GM23338 (cell line): Measurements from ENCODE around the gene C9orf57. TPM values are rescaled to one million over a fixed set of nuclear protein-coding genes. Genes with fewer than 3 reads are reported as not detected.

Source experiments
- ATAC-seq: fragments of 200-7000 bp; cut with Tn5 transposase; 3 replicates; pipeline ENCODE4 v1.9.1; 2020
- DNase-seq: peaks from one replicate; pipeline ENCODE4 v3.0.0-alpha.2; 2015; ENCODE audit warnings: low spot score
- H2AFZ ChIP-seq: fragments of 200-600 bp; sonication (generic); 2 replicates; pipeline ENCODE4 v1.8.0; 2016; ENCODE audit warnings: antibody characterized with exemption, mild to moderate bottlenecking, moderate library complexity
- H3F3A ChIP-seq: fragments of 200-600 bp; sonication (generic); replicated peaks from 2 replicates; pipeline ENCODE4 v1.8.0; 2017; ENCODE audit warnings: antibody characterized with exemption, mixed run types, low read depth
- H3K27ac ChIP-seq: fragments of 200-600 bp; sonication (generic); 2 replicates; pipeline ENCODE4 v1.6.1; 2016; ENCODE audit warnings: low read depth
- H3K27me3 ChIP-seq: fragments of 200-600 bp; sonication (generic); 2 replicates; pipeline ENCODE4 v1.8.0; 2016; ENCODE audit warnings: mild to moderate bottlenecking, mixed run types, moderate library complexity; ENCODE audit not compliant: insufficient read depth
- H3K36me3 ChIP-seq: fragments of 200-600 bp; sonication (generic); 2 replicates; pipeline ENCODE4 v1.8.0; 2016; ENCODE audit warnings: mild to moderate bottlenecking; ENCODE audit not compliant: insufficient read depth
- H3K4me1 ChIP-seq: fragments of 200-600 bp; sonication (generic); 2 replicates; pipeline ENCODE4 v1.8.0; 2016; ENCODE audit warnings: mild to moderate bottlenecking, moderate library complexity; ENCODE audit not compliant: insufficient read depth
- H3K4me2 ChIP-seq: fragments of 200-600 bp; sonication (generic); 2 replicates; pipeline ENCODE4 v1.7.1; 2017; ENCODE audit warnings: mixed run types
- H3K4me3 ChIP-seq: fragments of 200-600 bp; sonication (generic); 2 replicates; pipeline ENCODE4 v1.6.1; 2016; ENCODE audit warnings: mixed run types
- H3K79me2 ChIP-seq: fragments of 200-600 bp; sonication (generic); replicated peaks from 2 replicates; pipeline ENCODE4 v1.8.0; 2017; ENCODE audit warnings: mild to moderate bottlenecking; ENCODE audit not compliant: insufficient read depth
- H3K9me2 ChIP-seq: fragments of 200-600 bp; sonication (generic); 2 replicates; pipeline ENCODE4 v1.8.0; 2017; ENCODE audit not compliant: insufficient read depth
- H4K20me1 ChIP-seq: fragments of 200-600 bp; sonication (generic); replicated peaks from 2 replicates; pipeline ENCODE4 v1.8.0; 2017; ENCODE audit warnings: mild to moderate bottlenecking; ENCODE audit not compliant: insufficient read depth
- H3K27ac Mint-ChIP-seq: 2 replicates; pipeline ENCODE4 v1.8.0; 2020; ENCODE audit warnings: inconsistent platforms, mild to moderate bottlenecking, moderate library complexity, mixed read lengths
- H3K27me3 Mint-ChIP-seq: 3 replicates; pipeline ENCODE4 v1.8.0; 2022; ENCODE audit warnings: low read depth, mild to moderate bottlenecking, moderate library complexity, mixed read lengths, inconsistent platforms; ENCODE audit not compliant: insufficient read depth, poor library complexity
- H3K36me3 Mint-ChIP-seq: 3 replicates; pipeline ENCODE4 v1.8.0; 2021; ENCODE audit warnings: low read depth, mild to moderate bottlenecking, inconsistent platforms, moderate library complexity, mixed read lengths
- H3K4me1 Mint-ChIP-seq: 3 replicates; pipeline ENCODE4 v1.8.0; 2020; ENCODE audit warnings: mild to moderate bottlenecking, inconsistent platforms, mixed read lengths
- H3K4me3 Mint-ChIP-seq: 3 replicates; pipeline ENCODE4 v1.8.0; 2021; ENCODE audit warnings: moderate library complexity, mild to moderate bottlenecking, inconsistent platforms, mixed read lengths
- H3K9me3 Mint-ChIP-seq: 3 replicates; pipeline ENCODE4 v1.8.0; 2020; ENCODE audit warnings: moderate library complexity, mild to moderate bottlenecking, inconsistent platforms, mixed read lengths
- CREB1 ChIP-seq: fragments of 250-450 bp; sonication (Bioruptor Pico); IDR thresholded peaks from 2 replicates; pipeline ENCODE4 v1.5.0; 2020; ENCODE audit warnings: low read depth, mild to moderate bottlenecking, moderate library complexity
- ETS1 ChIP-seq: IDR thresholded peaks from 2 replicates; pipeline ENCODE4 v1.6.1; 2016; ENCODE audit warnings: antibody characterized with exemption
- EZH2 ChIP-seq: fragments of 200-600 bp; sonication (generic); IDR thresholded peaks from one replicate; pipeline ENCODE4 v1.8.0; 2017; ENCODE audit warnings: antibody characterized with exemption, mild to moderate bottlenecking, low read depth; ENCODE audit not compliant: unreplicated experiment
- EZH2phosphoT487 ChIP-seq: fragments of 200-600 bp; sonication (generic); IDR thresholded peaks from one replicate; pipeline ENCODE4 v1.8.1; 2018; ENCODE audit warnings: antibody characterized with exemption; ENCODE audit not compliant: unreplicated experiment
- JUNB ChIP-seq: IDR thresholded peaks from one replicate; pipeline ENCODE4 v1.6.1; 2016; ENCODE audit warnings: antibody characterized with exemption; ENCODE audit not compliant: unreplicated experiment
- NANOG ChIP-seq: IDR thresholded peaks from 2 replicates; pipeline ENCODE4 v1.6.1; 2016; ENCODE audit warnings: antibody characterized with exemption, borderline replicate concordance
- REST ChIP-seq: IDR thresholded peaks from one replicate; pipeline ENCODE4 v1.6.1; 2018; ENCODE audit warnings: antibody characterized with exemption; ENCODE audit not compliant: unreplicated experiment
- polyA plus RNA-seq: library from polyadenylated mRNA; unstranded; fragments of >200 nt; fragmentation: Nextera tagmentation; extraction: Ambion mirVana; gene quantifications from 2 replicates; pipeline ENCODE4 v1.2.1, GENCODE V29; 2016
- total RNA-seq: library from RNA; depleted of rRNA; stranded (reverse); fragments of >200 nt; shearing (Covaris generic); gene quantifications from 2 replicates; pipeline ENCODE4 v1.2.3, GENCODE V29; 2014
- TF ChIP-seq, protein P1 (sequence below): fragments of 250-450 bp; sonication (Bioruptor Pico); IDR thresholded peaks from 2 replicates; pipeline ENCODE4 v1.5.0; 2020; ENCODE audit warnings: mild to moderate bottlenecking, moderate library complexity

The C9orf57 gene
- total and polyA plus RNA-seq, 2 experiments from 2014 or later, result not detected

GRCh38 chr9:72042928-72043327 lies 17.5 kb downstream of the C9orf57 start (continued):
- TF ChIP-seq NANOG (no peak), CREB1 (no peak), REST (no peak), JUNB (no peak), EZH2phosphoT487 (no peak), EZH2 (no peak)

DNA sequence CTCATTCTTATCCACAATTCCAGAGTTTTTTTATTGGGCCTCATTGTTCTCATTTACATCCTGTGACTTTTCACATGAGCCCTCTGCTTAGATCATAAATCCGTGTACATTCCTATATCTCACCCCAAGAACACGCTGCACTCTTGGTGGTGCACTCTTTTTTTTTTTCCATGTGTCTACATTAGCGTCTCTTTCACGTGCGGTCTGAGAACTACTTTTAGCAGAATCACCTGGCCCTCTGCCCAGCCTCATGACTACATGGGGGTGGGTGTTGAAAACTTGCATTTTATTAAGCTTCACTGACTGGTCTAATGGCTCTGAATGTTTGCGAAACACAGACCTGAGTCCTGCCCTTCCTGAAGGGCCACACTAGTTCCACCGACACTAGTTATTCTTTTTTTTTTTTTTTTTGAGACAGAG lies 18.6 kb downstream of the C9orf57 start:
- Histone ChIP-seq H2AFZ (no peak overlapping the region), H4K20me1 (no peaks in the 10 kb centered on the region), H3K9me2 (no peaks in the 10 kb centered on the region), H3F3A (no peaks in the 10 kb centered on the region), H3K27me3 (no peaks in the 10 kb centered on the region), H3K27ac (no peak overlapping the region), H3K4me3 (no peak overlapping the region), H3K4me2 (no peak overlapping the region), H3K36me3 (no peaks in the 10 kb centered on the region), H3K4me1 (no peaks in the 10 kb centered on the region), H3K79me2 (no peaks in the 10 kb centered on the region)
- no peak overlapping the region for H3K27ac Mint-ChIP-seq
- peaks cover 6% of the 10 kb centered on the region for H3K27me3 Mint-ChIP-seq
- no peak overlapping the region for H3K4me3 Mint-ChIP-seq
- ATAC-seq (no peak), DNase-seq (no peak)
- H3K4me1 Mint-ChIP-seq, result peaks cover 3% of the 10 kb centered on the region
- no peaks in the 10 kb centered on the region for H3K36me3 Mint-ChIP-seq
- TF ChIP-seq EZH2phosphoT487 (no peak), ETS1 (no peak)
- TF ChIP-seq, protein P1, sequence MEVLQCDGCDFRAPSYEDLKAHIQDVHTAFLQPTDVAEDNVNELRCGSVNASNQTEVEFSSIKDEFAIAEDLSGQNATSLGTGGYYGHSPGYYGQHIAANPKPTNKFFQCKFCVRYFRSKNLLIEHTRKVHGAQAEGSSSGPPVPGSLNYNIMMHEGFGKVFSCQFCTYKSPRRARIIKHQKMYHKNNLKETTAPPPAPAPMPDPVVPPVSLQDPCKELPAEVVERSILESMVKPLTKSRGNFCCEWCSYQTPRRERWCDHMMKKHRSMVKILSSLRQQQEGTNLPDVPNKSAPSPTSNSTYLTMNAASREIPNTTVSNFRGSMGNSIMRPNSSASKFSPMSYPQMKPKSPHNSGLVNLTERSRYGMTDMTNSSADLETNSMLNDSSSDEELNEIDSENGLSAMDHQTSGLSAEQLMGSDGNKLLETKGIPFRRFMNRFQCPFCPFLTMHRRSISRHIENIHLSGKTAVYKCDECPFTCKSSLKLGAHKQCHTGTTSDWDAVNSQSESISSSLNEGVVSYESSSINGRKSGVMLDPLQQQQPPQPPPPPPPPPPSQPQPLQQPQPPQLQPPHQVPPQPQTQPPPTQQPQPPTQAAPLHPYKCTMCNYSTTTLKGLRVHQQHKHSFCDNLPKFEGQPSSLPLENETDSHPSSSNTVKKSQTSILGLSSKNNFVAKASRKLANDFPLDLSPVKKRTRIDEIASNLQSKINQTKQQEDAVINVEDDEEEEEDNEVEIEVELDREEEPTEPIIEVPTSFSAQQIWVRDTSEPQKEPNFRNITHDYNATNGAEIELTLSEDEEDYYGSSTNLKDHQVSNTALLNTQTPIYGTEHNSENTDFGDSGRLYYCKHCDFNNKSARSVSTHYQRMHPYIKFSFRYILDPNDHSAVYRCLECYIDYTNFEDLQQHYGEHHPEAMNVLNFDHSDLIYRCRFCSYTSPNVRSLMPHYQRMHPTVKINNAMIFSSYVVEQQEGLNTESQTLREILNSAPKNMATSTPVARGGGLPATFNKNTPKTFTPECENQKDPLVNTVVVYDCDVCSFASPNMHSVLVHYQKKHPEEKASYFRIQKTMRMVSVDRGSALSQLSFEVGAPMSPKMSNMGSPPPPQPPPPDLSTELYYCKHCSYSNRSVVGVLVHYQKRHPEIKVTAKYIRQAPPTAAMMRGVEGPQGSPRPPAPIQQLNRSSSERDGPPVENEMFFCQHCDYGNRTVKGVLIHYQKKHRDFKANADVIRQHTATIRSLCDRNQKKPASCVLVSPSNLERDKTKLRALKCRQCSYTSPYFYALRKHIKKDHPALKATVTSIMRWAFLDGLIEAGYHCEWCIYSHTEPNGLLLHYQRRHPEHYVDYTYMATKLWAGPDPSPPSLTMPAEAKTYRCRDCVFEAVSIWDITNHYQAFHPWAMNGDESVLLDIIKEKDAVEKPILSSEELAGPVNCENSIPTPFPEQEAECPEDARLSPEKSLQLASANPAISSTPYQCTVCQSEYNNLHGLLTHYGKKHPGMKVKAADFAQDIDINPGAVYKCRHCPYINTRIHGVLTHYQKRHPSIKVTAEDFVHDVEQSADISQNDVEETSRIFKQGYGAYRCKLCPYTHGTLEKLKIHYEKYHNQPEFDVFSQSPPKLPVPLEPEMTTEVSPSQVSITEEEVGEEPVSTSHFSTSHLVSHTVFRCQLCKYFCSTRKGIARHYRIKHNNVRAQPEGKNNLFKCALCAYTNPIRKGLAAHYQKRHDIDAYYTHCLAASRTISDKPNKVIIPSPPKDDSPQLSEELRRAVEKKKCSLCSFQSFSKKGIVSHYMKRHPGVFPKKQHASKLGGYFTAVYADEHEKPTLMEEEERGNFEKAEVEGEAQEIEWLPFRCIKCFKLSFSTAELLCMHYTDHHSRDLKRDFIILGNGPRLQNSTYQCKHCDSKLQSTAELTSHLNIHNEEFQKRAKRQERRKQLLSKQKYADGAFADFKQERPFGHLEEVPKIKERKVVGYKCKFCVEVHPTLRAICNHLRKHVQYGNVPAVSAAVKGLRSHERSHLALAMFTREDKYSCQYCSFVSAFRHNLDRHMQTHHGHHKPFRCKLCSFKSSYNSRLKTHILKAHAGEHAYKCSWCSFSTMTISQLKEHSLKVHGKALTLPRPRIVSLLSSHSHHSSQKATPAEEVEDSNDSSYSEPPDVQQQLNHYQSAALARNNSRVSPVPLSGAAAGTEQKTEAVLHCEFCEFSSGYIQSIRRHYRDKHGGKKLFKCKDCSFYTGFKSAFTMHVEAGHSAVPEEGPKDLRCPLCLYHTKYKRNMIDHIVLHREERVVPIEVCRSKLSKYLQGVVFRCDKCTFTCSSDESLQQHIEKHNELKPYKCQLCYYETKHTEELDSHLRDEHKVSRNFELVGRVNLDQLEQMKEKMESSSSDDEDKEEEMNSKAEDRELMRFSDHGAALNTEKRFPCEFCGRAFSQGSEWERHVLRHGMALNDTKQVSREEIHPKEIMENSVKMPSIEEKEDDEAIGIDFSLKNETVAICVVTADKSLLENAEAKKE (CRISPR knock-in tag), result no peak
- H3K9me3 Mint-ChIP-seq, result no peaks in the 10 kb centered on the region
